Measurements from ENCODE around the gene RPEL1. TPM values are rescaled to one million over a fixed set of nuclear protein-coding genes. Genes with fewer than 3 reads are reported as not detected.
A peak's percentile ranks its signal among the peaks of the same experiment; 100 is the strongest.

Gene RPEL1
- total RNA-seq, 2 experiments from 2014 or later: not detected

DNA sequence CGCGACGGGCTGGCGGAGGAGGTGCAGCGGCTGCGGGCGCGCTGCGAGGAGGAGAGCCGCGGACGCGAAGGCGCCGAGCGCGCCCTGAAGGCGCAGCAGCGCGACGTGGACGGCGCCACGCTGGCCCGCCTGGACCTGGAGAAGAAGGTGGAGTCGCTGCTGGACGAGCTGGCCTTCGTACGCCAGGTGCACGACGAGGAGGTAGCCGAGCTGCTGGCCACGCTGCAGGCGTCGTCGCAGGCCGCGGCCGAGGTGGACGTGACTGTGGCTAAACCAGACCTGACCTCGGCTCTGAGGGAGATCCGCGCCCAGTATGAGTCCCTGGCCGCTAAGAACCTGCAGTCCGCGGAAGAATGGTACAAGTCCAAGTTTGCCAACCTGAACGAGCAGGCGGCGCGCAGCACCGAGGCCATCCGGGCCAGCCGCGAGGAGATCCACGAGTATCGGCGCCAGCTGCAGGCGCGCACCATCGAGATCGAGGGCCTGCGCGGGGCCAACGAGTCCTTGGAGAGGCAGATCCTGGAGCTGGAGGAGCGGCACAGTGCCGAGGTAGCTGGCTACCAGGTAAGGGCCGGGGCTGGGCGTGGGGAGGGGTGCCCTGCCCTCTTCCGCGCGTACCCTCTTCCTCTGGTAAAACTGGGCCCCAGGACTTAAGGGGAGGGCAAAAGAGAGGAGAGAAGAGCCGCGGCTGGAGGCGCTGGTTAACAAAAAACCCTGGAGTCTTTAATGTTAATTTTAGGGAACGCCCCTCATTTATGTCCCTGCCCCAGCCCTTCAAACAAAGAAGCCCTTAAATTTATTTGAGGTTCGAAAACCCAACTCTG is 32.2 kb downstream of the RPEL1 start:
- H3K27ac ChIP-seq (ENCODE audit: low read depth, low read length, poor library complexity, severe bottlenecking): no peak overlapping the region
- H3K79me2 ChIP-seq (ENCODE audit: insufficient read depth, low read depth, low read length): no peaks in the 10 kb centered on the region
- DNase-seq (ENCODE audit: low spot score): no peak
- H3K9me3 ChIP-seq (ENCODE audit: low read length): no peaks in the 10 kb centered on the region
- no peak for TF ChIP-seq EZH2phosphoT487 (IDR thresholded peaks at IDR 0.05; ENCODE audit: borderline replicate concordance, low read depth, low read length)
- TF ChIP-seq, protein P1, sequence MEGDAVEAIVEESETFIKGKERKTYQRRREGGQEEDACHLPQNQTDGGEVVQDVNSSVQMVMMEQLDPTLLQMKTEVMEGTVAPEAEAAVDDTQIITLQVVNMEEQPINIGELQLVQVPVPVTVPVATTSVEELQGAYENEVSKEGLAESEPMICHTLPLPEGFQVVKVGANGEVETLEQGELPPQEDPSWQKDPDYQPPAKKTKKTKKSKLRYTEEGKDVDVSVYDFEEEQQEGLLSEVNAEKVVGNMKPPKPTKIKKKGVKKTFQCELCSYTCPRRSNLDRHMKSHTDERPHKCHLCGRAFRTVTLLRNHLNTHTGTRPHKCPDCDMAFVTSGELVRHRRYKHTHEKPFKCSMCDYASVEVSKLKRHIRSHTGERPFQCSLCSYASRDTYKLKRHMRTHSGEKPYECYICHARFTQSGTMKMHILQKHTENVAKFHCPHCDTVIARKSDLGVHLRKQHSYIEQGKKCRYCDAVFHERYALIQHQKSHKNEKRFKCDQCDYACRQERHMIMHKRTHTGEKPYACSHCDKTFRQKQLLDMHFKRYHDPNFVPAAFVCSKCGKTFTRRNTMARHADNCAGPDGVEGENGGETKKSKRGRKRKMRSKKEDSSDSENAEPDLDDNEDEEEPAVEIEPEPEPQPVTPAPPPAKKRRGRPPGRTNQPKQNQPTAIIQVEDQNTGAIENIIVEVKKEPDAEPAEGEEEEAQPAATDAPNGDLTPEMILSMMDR (conservative IDR thresholded peaks at IDR 0.05; ENCODE audit: low read length): no peak
- no peaks in the 10 kb centered on the region for H3K36me3 ChIP-seq (ENCODE audit: insufficient read depth, low read length)
- no peak overlapping the region for H3K4me2 ChIP-seq (ENCODE audit: low read length)
- H2AFZ ChIP-seq (ENCODE audit: low read length): no peak overlapping the region
- ChIA-PET CTCF (ENCODE audit: unreplicated experiment) (no interaction called here), POLR2A (no interaction called here)
- intact Hi-C loops (cut with micrococcal nuclease; ENCODE audit: unreplicated experiment): no loop called here
- H3K4me3 ChIP-seq (ENCODE audit: low read depth, low read length, poor library complexity, severe bottlenecking): no peak overlapping the region
- no peaks in the 10 kb centered on the region for H4K20me1 ChIP-seq (ENCODE audit: insufficient read depth, low read length)
- H3K4me1 ChIP-seq (ENCODE audit: insufficient read depth, low read length, poor library complexity, severe bottlenecking): no peaks in the 10 kb centered on the region
- no TSS peak for BruUV-seq (replicated peaks)
- H3K9me2 ChIP-seq (ENCODE audit: insufficient read depth, low read length): no peaks in the 10 kb centered on the region

DNA sequence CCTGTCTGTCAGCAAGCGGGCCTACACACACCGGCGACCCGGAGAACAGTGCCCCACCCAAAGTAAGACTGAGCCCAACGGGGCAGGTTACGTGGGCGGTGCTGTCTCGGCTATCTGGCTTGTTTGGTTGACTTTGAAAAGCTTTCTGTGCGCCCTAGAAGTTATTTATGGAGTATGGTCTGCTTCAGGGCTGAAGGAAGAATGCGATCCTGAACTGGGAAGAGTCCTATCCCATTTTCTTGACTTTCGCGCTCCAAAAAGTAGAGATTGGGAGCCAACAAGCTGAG is 32.8 kb downstream of the RPEL1 start:
- POLR2A ChIA-PET: no interaction called here

DNA sequence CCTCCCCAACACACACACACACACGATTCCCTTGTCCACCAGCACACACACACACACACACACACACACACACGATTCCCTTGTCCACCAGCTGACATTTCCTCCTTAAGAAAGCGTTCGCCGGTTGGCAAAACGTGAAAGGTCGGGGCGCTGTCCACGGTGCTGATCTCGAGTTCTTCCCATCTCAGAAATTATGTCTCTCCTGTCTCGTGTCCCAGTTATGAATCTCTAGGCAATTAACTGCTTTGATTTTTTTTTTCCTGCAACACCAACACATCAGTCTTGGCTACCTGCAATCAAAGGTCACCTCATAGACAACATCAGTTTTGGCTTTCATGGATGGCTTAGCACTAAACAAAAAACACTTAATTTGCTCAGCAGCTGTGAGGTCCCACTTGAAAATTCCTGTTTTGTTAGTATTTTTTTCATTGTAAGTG is 33.2 kb downstream of the RPEL1 start:
- Histone ChIP-seq H3K9me2 (ENCODE audit: insufficient read depth, low read length) (no peaks in the 10 kb centered on the region), H2AFZ (ENCODE audit: low read length) (no peak overlapping the region), H4K20me1 (ENCODE audit: insufficient read depth, low read length) (no peaks in the 10 kb centered on the region), H3K9me3 (ENCODE audit: low read length) (no peaks in the 10 kb centered on the region), H3K4me1 (ENCODE audit: insufficient read depth, low read length, poor library complexity, severe bottlenecking) (no peaks in the 10 kb centered on the region), H3K79me2 (ENCODE audit: insufficient read depth, low read depth, low read length) (no peaks in the 10 kb centered on the region), H3K27ac (ENCODE audit: low read depth, low read length, poor library complexity, severe bottlenecking) (no peak overlapping the region), H3K36me3 (ENCODE audit: insufficient read depth, low read length) (no peaks in the 10 kb centered on the region), H3K4me3 (ENCODE audit: low read depth, low read length, poor library complexity, severe bottlenecking) (no peak overlapping the region), H3K4me2 (ENCODE audit: low read length) (no peak overlapping the region)
- intact Hi-C loops (cut with micrococcal nuclease; ENCODE audit: unreplicated experiment): no loop called here
- no TSS peak for BruUV-seq (replicated peaks)
- ChIA-PET POLR2A (interaction anchor here (0.6 to 0.7 kb wide), 3 partner anchors 17 to 316 kb away, joined by 3 read pairs; no protein-coding TSS in a partner anchor), CTCF (ENCODE audit: unreplicated experiment) (no interaction called here)
- peak; percentile 11 for DNase-seq (ENCODE audit: low spot score)
- no peak for TF ChIP-seq EZH2phosphoT487 (IDR thresholded peaks at IDR 0.05; ENCODE audit: borderline replicate concordance, low read depth, low read length)
- TF ChIP-seq, protein P1 (conservative IDR thresholded peaks at IDR 0.05; ENCODE audit: low read length): no peak

More for the DNA sequence above, 32.8 kb downstream of the RPEL1 start:
- Histone ChIP-seq H3K4me2 (ENCODE audit: low read length) (no peak overlapping the region), H3K79me2 (ENCODE audit: insufficient read depth, low read depth, low read length) (no peaks in the 10 kb centered on the region), H3K36me3 (ENCODE audit: insufficient read depth, low read length) (no peaks in the 10 kb centered on the region), H3K9me3 (ENCODE audit: low read length) (no peaks in the 10 kb centered on the region), H3K27ac (ENCODE audit: low read depth, low read length, poor library complexity, severe bottlenecking) (no peak overlapping the region), H3K4me1 (ENCODE audit: insufficient read depth, low read length, poor library complexity, severe bottlenecking) (no peaks in the 10 kb centered on the region), H2AFZ (ENCODE audit: low read length) (no peak overlapping the region), H3K4me3 (ENCODE audit: low read depth, low read length, poor library complexity, severe bottlenecking) (no peak overlapping the region), H4K20me1 (ENCODE audit: insufficient read depth, low read length) (no peaks in the 10 kb centered on the region), H3K9me2 (ENCODE audit: insufficient read depth, low read length) (no peaks in the 10 kb centered on the region)
- TF ChIP-seq, protein P1 (conservative IDR thresholded peaks at IDR 0.05; ENCODE audit: low read length): no peak
- TF ChIP-seq EZH2phosphoT487 (IDR thresholded peaks at IDR 0.05; ENCODE audit: borderline replicate concordance, low read depth, low read length): no peak
- CTCF ChIA-PET (ENCODE audit: unreplicated experiment): no interaction called here
- intact Hi-C loops (cut with micrococcal nuclease; ENCODE audit: unreplicated experiment): no loop called here
- BruUV-seq (replicated peaks): no TSS peak
- no peak for DNase-seq (ENCODE audit: low spot score)

Measured in OCI-LY7 (cell line).